Ishikawa (cell line): Measurements from ENCODE around the gene SERGEF.

Experiments
- CEBPB ChIP-seq: IDR thresholded peaks from 2 replicates; pipeline ENCODE4 v1.6.1; 2012
- CREB1 ChIP-seq: IDR thresholded peaks from 2 replicates; pipeline ENCODE4 v1.6.1; 2012; ENCODE audit warnings: low read depth
- EGR1 ChIP-seq: IDR thresholded peaks from 2 replicates; pipeline ENCODE4 v1.6.1; 2012
- EP300 ChIP-seq: IDR thresholded peaks from 2 replicates; pipeline ENCODE4 v1.6.1; 2012; ENCODE audit warnings: borderline replicate concordance
- FOXM1 ChIP-seq: IDR thresholded peaks from 2 replicates; pipeline ENCODE4 v1.6.1; 2012; ENCODE audit warnings: low read depth, borderline replicate concordance
- NFIC ChIP-seq: IDR thresholded peaks from 2 replicates; pipeline ENCODE4 v1.6.1; 2012
- RAD21 ChIP-seq: IDR thresholded peaks from 2 replicates; pipeline ENCODE4 v1.6.1; 2012; ENCODE audit warnings: low read depth
- TAF1 ChIP-seq: IDR thresholded peaks from 2 replicates; pipeline ENCODE4 v1.6.1; 2012; ENCODE audit warnings: low read depth, mild to moderate bottlenecking
- TCF12 ChIP-seq: IDR thresholded peaks from 2 replicates; pipeline ENCODE4 v1.6.1; 2012; ENCODE audit warnings: low read depth
- TEAD4 ChIP-seq: IDR thresholded peaks from 2 replicates; pipeline ENCODE4 v1.6.1; 2012
- YY1 ChIP-seq: IDR thresholded peaks from 2 replicates; pipeline ENCODE4 v1.6.1; 2012; ENCODE audit warnings: low read depth
- ZBTB7A ChIP-seq: IDR thresholded peaks from 2 replicates; pipeline ENCODE4 v1.6.1; 2012; ENCODE audit warnings: low read depth
- TF ChIP-seq, protein P1 (sequence below): IDR thresholded peaks from 2 replicates; pipeline ENCODE4 v1.6.1; 2012
- TF ChIP-seq, protein P2 (sequence below): IDR thresholded peaks from 2 replicates; pipeline ENCODE4 v1.6.1; 2012; ENCODE audit warnings: low read depth, mild to moderate bottlenecking
- TF ChIP-seq, protein P3 (sequence below): IDR thresholded peaks from 2 replicates; pipeline ENCODE4 v1.6.1; 2012

The SERGEF gene

DNA sequence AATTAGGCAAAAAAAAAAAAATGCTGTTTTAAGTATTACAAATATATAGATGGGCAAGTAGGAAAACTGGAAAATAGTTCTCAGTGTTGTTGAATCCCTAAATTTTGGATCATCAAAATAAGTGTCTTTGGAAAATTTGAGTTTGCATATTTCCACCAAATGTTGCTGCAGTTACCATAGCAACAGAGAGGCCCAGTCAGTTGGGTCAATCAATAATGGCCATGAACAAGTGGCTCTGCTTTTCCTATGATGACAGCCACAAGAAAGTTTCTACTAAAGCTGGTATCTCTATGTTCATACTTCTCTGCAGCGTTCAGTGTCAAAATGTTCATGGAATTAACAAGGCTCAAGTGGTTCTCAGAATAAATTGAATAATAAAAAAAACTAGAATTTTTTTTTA is 79.1 kb downstream of the SERGEF start:
- no peak for TF ChIP-seq ZBTB7A
- no peak for TF ChIP-seq TAF1
- no peak for TF ChIP-seq CEBPB
- TF ChIP-seq, protein P1, sequence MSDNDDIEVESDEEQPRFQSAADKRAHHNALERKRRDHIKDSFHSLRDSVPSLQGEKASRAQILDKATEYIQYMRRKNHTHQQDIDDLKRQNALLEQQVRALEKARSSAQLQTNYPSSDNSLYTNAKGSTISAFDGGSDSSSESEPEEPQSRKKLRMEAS = no peak
- no peak for TF ChIP-seq TCF12
- no peak for TF ChIP-seq RAD21
- no peak for TF ChIP-seq CREB1
- TF ChIP-seq, protein P2, sequence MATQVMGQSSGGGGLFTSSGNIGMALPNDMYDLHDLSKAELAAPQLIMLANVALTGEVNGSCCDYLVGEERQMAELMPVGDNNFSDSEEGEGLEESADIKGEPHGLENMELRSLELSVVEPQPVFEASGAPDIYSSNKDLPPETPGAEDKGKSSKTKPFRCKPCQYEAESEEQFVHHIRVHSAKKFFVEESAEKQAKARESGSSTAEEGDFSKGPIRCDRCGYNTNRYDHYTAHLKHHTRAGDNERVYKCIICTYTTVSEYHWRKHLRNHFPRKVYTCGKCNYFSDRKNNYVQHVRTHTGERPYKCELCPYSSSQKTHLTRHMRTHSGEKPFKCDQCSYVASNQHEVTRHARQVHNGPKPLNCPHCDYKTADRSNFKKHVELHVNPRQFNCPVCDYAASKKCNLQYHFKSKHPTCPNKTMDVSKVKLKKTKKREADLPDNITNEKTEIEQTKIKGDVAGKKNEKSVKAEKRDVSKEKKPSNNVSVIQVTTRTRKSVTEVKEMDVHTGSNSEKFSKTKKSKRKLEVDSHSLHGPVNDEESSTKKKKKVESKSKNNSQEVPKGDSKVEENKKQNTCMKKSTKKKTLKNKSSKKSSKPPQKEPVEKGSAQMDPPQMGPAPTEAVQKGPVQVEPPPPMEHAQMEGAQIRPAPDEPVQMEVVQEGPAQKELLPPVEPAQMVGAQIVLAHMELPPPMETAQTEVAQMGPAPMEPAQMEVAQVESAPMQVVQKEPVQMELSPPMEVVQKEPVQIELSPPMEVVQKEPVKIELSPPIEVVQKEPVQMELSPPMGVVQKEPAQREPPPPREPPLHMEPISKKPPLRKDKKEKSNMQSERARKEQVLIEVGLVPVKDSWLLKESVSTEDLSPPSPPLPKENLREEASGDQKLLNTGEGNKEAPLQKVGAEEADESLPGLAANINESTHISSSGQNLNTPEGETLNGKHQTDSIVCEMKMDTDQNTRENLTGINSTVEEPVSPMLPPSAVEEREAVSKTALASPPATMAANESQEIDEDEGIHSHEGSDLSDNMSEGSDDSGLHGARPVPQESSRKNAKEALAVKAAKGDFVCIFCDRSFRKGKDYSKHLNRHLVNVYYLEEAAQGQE = no peak
- TF ChIP-seq, protein P3, sequence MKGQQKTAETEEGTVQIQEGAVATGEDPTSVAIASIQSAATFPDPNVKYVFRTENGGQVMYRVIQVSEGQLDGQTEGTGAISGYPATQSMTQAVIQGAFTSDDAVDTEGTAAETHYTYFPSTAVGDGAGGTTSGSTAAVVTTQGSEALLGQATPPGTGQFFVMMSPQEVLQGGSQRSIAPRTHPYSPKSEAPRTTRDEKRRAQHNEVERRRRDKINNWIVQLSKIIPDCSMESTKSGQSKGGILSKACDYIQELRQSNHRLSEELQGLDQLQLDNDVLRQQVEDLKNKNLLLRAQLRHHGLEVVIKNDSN = no peak
- no peak for TF ChIP-seq YY1
- no peak for TF ChIP-seq EP300
- no peak for TF ChIP-seq FOXM1
- TF ChIP-seq EGR1 = no peak
- TF ChIP-seq NFIC = no peak
- no peak for TF ChIP-seq TEAD4

DNA sequence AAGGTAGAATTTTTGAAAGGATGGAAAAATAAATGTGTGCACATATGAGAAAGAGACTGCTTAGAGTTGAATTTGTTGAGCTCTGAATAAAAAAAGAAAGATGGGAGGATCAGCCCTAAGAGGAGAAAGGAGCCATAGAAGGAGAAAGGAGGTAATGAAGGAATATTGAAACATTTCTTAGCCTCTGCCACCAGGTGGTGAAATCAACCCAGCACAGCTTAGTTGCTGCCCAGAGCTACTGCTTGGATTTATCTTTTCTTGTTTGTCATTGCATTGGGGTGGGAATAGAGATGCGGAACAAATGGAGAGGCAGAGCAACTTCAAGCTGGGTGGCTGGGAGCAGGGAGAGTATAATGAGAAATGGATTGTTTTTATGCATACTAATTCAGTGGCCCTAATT is 80.4 kb downstream of the SERGEF start:
- TF ChIP-seq NFIC (no peak), CEBPB (no peak), TCF12 (no peak), FOXM1 (no peak), YY1 (no peak), TEAD4 (no peak), CREB1 (no peak)
- TF ChIP-seq, protein P1 = no peak

DNA sequence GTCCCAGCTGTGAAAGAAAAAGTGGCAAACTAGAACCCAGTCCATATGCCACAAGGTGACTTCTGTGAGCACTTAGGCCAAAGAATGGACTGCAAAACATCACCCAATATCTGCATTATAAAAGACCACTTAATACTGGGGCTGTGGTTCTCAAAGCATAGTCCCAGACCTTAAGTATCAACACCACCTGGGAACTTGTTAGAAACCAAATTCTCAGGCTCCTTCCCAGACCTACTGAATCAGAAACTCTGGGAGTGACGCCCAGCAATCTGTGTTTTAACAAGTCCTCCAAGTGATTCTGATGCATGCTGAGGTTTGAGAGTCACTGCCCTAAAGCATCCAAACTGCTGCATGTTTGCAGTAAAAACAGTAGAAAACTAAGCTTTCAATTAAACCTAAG is 81.3 kb downstream of the SERGEF start:
- TF ChIP-seq CREB1 (no peak), EGR1 (no peak), TCF12 (no peak), CEBPB (no peak)
- TF ChIP-seq, protein P2 = no peak
- TF ChIP-seq, protein P3 = no peak

DNA sequence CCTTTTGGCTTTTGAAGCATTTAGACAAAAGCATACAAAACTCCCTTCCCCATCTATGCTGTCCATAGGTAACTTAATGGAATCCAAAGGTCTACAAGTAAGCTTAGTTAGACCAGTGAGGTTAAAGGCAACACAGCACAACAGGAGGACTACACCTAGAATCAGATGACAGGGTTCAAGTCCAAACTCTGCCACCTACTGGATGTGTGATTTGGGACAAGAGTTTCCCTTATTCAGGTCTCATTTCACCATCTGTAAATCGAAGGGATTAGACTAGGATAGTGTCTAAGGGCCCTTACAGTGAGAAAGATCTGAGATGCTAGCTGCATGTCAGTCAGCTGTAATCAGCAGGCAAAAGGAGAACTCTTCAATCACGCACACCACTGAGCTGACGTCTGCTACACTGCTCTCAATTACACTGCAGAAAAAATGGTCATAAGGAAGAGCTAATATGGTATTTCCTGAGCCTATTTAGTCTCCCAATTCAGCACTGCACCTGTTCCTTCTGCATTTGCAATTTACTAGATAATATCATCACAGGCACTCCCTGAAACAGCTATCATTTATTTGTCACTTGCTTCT is 82.2 kb downstream of the SERGEF start:
- TF ChIP-seq, protein P3 = no peak
- TF ChIP-seq YY1 (no peak), FOXM1 (no peak), CREB1 (no peak), EGR1 (no peak)
- TF ChIP-seq, protein P2 = no peak

DNA sequence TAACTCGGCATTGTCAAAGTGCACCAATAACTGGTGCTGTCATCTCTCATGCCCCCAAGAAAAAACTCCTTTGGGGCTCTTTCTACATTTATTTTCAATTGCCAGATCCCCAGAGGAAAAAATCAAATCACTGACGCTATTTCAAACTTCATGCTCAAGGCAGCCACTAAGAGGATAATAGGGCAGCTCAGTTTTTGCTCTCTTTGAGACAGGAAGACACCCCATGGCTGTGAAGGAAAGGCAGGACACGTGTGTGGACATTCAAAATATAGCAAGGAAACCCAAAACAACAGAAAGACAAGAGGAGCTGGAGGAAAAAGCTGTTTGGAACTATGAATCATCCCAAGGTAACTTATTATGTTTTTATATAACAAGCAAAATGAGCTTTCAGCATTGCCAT is 83.7 kb downstream of the SERGEF start:
- TF ChIP-seq EGR1 = no peak
- no peak for TF ChIP-seq TEAD4
- no peak for TF ChIP-seq EP300
